ENCODE results near the gene RGS6.
"Not testable (repeated sequence)": the region's sequence is repeated elsewhere in the genome, so short reads cannot be mapped to it uniquely, and the experiment has no call there.

Gene RGS6

GRCh38 chr14:72448212-72448611 is 516.0 kb downstream of the RGS6 start:
- DNase-seq (ENCODE audit: low read depth in 3 of 3, low spot score in 1 of 3), result no peak

- DNase-seq (ENCODE audit: low read depth in 3 of 3, low spot score in 1 of 3), result no peak
Measured at GRCh38 chr14:72450473-72451044, 518.3 kb downstream of the RGS6 start.

- DNase-seq (ENCODE audit: low read depth in 3 of 3, low spot score in 1 of 3), result peak in 1 of 3 donors; percentile 0
Measured at GRCh38 chr14:72451054-72451972, 519.1 kb downstream of the RGS6 start.

- no peak for DNase-seq (ENCODE audit: low read depth in 3 of 3, low spot score in 1 of 3)
Measured at GRCh38 chr14:72452774-72453173, 520.5 kb downstream of the RGS6 start.

- DNase-seq (ENCODE audit: low read depth in 3 of 3, low spot score in 1 of 3), result no peak
Measured at GRCh38 chr14:72454388-72455160, 522.3 kb downstream of the RGS6 start.

- DNase-seq (ENCODE audit: low read depth in 3 of 3, low spot score in 1 of 3), result no peak
Measured at GRCh38 chr14:72457641-72458040, 525.4 kb downstream of the RGS6 start.

GRCh38 chr14:72462056-72462455 is 529.8 kb downstream of the RGS6 start:
- no peak for DNase-seq (ENCODE audit: low read depth in 3 of 3, low spot score in 1 of 3)

- no peak for DNase-seq (ENCODE audit: low read depth in 3 of 3, low spot score in 1 of 3)
Measured at GRCh38 chr14:72463291-72463866, 531.1 kb downstream of the RGS6 start.

GRCh38 chr14:72464226-72464625 is 532.0 kb downstream of the RGS6 start:
- DNase-seq (ENCODE audit: low read depth in 3 of 3, low spot score in 1 of 3), result no peak

- no peak for DNase-seq (ENCODE audit: low read depth in 3 of 3, low spot score in 1 of 3)
Measured at GRCh38 chr14:72466325-72466724, 534.1 kb downstream of the RGS6 start.

- DNase-seq (ENCODE audit: low read depth in 3 of 3, low spot score in 1 of 3), result no peak
Measured at GRCh38 chr14:72471346-72471745, 539.1 kb downstream of the RGS6 start.

- no peak for DNase-seq (ENCODE audit: low read depth in 3 of 3, low spot score in 1 of 3)
Measured at GRCh38 chr14:72472845-72473244, 540.6 kb downstream of the RGS6 start.

- peak; percentile 11 to 12 (median 11) for DNase-seq (ENCODE audit: low read depth in 3 of 3, low spot score in 1 of 3)
Measured at GRCh38 chr14:72476657-72477499, 544.6 kb downstream of the RGS6 start.

- DNase-seq (ENCODE audit: low read depth in 3 of 3, low spot score in 1 of 3), result not testable (repeated sequence)
Measured at GRCh38 chr14:72477578-72477977, 545.3 kb downstream of the RGS6 start.

- no peak for DNase-seq (ENCODE audit: low read depth in 3 of 3, low spot score in 1 of 3)
Measured at GRCh38 chr14:72478471-72478893, 546.3 kb downstream of the RGS6 start.

- no peak for DNase-seq (ENCODE audit: low read depth in 3 of 3, low spot score in 1 of 3)
Measured at GRCh38 chr14:72479461-72479931, 547.3 kb downstream of the RGS6 start.

- DNase-seq (ENCODE audit: low read depth in 3 of 3, low spot score in 1 of 3), result no peak
Measured at GRCh38 chr14:72480464-72481243, 548.4 kb downstream of the RGS6 start.

GRCh38 chr14:72483311-72483710 is 551.1 kb downstream of the RGS6 start:
- no peak for DNase-seq (ENCODE audit: low read depth in 3 of 3, low spot score in 1 of 3)

- no peak for DNase-seq (ENCODE audit: low read depth in 3 of 3, low spot score in 1 of 3)
Measured at GRCh38 chr14:72485695-72486094, 553.5 kb downstream of the RGS6 start.

- DNase-seq (ENCODE audit: low read depth in 3 of 3, low spot score in 1 of 3), result no peak
Measured at GRCh38 chr14:72488514-72488913, 556.3 kb downstream of the RGS6 start.
